H1 (cell line): ENCODE measurements around the gene RHEB. TPM values are rescaled to one million over a fixed set of nuclear protein-coding genes. Genes with fewer than 3 reads are reported as not detected.

Experiments used
- ASH2L ChIP-seq: fragments of 200-600, 300-600 bp; sonication (generic); IDR thresholded peaks from one replicate; pipeline ENCODE4 v1.7.1; 2017; ENCODE audit warnings: low read length
- CBX8 ChIP-seq: fragments of 300-800, 300-1000 bp; sonication (generic); IDR thresholded peaks from 2 replicates; pipeline ENCODE4 v1.7.1; 2016; ENCODE audit warnings: low read depth, low read length, borderline replicate concordance
- CREB1 ChIP-seq: IDR thresholded peaks from 2 replicates; pipeline ENCODE4 v1.6.1; 2012; ENCODE audit warnings: inconsistent platforms
- HDAC6 ChIP-seq: IDR thresholded peaks from one replicate; pipeline ENCODE4 v1.7.1; 2012; ENCODE audit warnings: low read depth, mild to moderate bottlenecking, inconsistent platforms, low read length, moderate library complexity
- JUN ChIP-seq: IDR thresholded peaks from 2 replicates; pipeline ENCODE4 v1.6.1; 2011; ENCODE audit warnings: low read depth, mild to moderate bottlenecking, improper control_type of control experiment, low read length
- KDM1A ChIP-seq: fragments of 200-600, 300-600 bp; sonication (generic); IDR thresholded peaks from 2 replicates; pipeline ENCODE4 v1.7.1; 2016; ENCODE audit warnings: mild to moderate bottlenecking, low read length, borderline replicate concordance
- KDM5A ChIP-seq: fragments of 200-600 bp; IDR thresholded peaks from 2 replicates; pipeline ENCODE4 v1.7.1; 2012; ENCODE audit warnings: mild to moderate bottlenecking, low read length, inconsistent platforms, mixed read lengths
- MAFK ChIP-seq: IDR thresholded peaks from 2 replicates; pipeline ENCODE4 v1.6.1; 2012; ENCODE audit warnings: low read depth, mild to moderate bottlenecking, improper control_type of control experiment, low read length
- NANOG ChIP-seq: IDR thresholded peaks from 2 replicates; pipeline ENCODE4 v1.6.1; 2011; ENCODE audit warnings: low read length, low read depth, mild to moderate bottlenecking, inconsistent platforms; ENCODE audit not compliant: insufficient read depth, poor library complexity, severe bottlenecking
- NRF1 ChIP-seq: IDR thresholded peaks from 2 replicates; pipeline ENCODE4 v1.6.1; 2011; ENCODE audit warnings: mild to moderate bottlenecking, low read depth, low read length, improper control_type of control experiment
- RNF2 ChIP-seq: fragments of 200-900, 300-1000 bp; sonication (generic); IDR thresholded peaks from 2 replicates; pipeline ENCODE4 v1.7.1; 2016; ENCODE audit warnings: borderline replicate concordance, low read depth, mild to moderate bottlenecking, antibody characterized with exemption, low read length; ENCODE audit not compliant: poor library complexity, severe bottlenecking; ENCODE audit errors: missing control alignments
- SUZ12 ChIP-seq: fragments of 200-600 bp; sonication (generic); IDR thresholded peaks from 2 replicates; pipeline ENCODE4 v1.6.1; 2012; ENCODE audit warnings: mild to moderate bottlenecking, inconsistent platforms, low read length, moderate library complexity, mixed read lengths
- TAF7 ChIP-seq: optimal IDR thresholded peaks from 2 replicates; pipeline ENCODE3; 2011; ENCODE audit warnings: low read depth, mild to moderate bottlenecking, inconsistent platforms, low read length, moderate library complexity, borderline replicate concordance
- TBP ChIP-seq: IDR thresholded peaks from 2 replicates; pipeline ENCODE4 v1.6.1; 2011; ENCODE audit warnings: low read depth, low read length, improper control_type of control experiment
- TEAD4 ChIP-seq: IDR thresholded peaks from 2 replicates; pipeline ENCODE4 v1.6.1; 2012; ENCODE audit warnings: low read depth, low read length, inconsistent platforms, mixed read lengths
- polyA plus RNA-seq, 7 experiments: library from polyadenylated mRNA; depleted of rRNA in 3 of 7; stranded (reverse) in 5 of 7; unstranded in 2 of 7; fragments of >200 nt in 5 of 7; fragments of 200-250 nt in 2 of 7; gene quantifications; 1 replicate in 5 of 7; 2 replicates in 1 of 7; 4 replicates in 1 of 7; pipeline versions ENCODE4 v1.2.1 to v1.2.3, GENCODE V29; 2011 to 2013; ENCODE audit warnings: missing spikeins in 2 of 7, mixed read lengths in 2 of 7
- total RNA-seq: library from RNA; stranded (reverse); fragmentation: NEBNext Ultra II Directional; extraction: Animal tissue kit (Norgen Biotek cat#: 25700); gene quantifications from 2 replicates; pipeline ENCODE4 v1.2.1, GENCODE V29; 2021
- TF ChIP-seq, protein P1 (sequence below): IDR thresholded peaks from 2 replicates; pipeline ENCODE4 v1.6.1; 2011; ENCODE audit warnings: low read depth, mild to moderate bottlenecking, low read length; ENCODE audit not compliant: insufficient read depth
- TF ChIP-seq, protein P2 (sequence below): IDR thresholded peaks from 2 replicates; pipeline ENCODE4 v1.6.1; 2012; ENCODE audit warnings: inconsistent platforms
- TF ChIP-seq, protein P3 (sequence below): IDR thresholded peaks from 2 replicates; pipeline ENCODE4 v1.6.1; 2011; ENCODE audit warnings: low read length, improper control_type of control experiment
- TF ChIP-seq, protein P4 (sequence below): IDR thresholded peaks from 2 replicates; pipeline ENCODE4 v1.6.1; 2012; ENCODE audit warnings: low read length, inconsistent platforms
- TF ChIP-seq, protein P5 (sequence below): IDR thresholded peaks from 2 replicates; pipeline ENCODE4 v1.6.1; 2012; ENCODE audit warnings: inconsistent platforms

Gene RHEB
- total and polyA plus RNA-seq, 2 of the 8 experiments (the other 6 are each of a cell fraction or from before 2014, with no cell fraction given) = 60.8 to 132 TPM

DNA sequence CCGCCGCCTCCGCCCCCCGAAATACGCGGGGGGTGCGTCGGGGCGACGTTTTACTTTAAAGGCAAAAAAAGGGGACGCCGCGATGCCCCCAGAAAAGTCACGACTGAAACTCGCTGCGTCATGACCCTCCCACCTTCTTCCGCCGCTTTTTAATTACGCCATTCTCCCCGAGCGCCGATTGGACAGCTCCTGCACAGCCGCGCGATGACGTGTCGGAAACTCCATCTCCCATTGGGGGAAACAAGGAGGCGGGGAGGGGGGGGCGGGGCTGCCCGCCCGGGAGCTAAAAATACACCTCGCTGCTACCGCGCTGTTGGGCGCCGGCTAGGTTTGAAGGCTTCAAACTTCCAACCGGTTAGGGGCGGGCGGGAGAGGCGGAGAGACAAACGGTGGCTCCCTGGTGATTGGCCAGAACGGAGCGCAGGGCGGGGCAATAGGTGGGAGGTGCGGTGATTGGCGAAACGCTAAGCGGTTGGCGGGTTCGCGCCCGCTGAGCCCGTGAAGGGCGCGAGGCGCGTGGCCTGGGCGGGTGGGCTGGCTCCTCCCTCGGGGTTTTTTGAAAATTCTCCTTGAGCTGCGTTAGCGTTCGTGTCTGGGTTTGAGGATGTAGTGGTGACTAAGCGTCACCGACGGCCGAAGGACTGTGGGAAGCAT is at the start of gene RHEB (continued):
- no peak for TF ChIP-seq TAF7
- TF ChIP-seq JUN = no peak
- TF ChIP-seq KDM1A = peak; percentile 88
- TF ChIP-seq, protein P1, sequence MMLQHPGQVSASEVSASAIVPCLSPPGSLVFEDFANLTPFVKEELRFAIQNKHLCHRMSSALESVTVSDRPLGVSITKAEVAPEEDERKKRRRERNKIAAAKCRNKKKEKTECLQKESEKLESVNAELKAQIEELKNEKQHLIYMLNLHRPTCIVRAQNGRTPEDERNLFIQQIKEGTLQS = no peak
- TF ChIP-seq, protein P2, sequence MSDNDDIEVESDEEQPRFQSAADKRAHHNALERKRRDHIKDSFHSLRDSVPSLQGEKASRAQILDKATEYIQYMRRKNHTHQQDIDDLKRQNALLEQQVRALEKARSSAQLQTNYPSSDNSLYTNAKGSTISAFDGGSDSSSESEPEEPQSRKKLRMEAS = peak; percentile 95
- TF ChIP-seq SUZ12 = no peak
- TF ChIP-seq, protein P3, sequence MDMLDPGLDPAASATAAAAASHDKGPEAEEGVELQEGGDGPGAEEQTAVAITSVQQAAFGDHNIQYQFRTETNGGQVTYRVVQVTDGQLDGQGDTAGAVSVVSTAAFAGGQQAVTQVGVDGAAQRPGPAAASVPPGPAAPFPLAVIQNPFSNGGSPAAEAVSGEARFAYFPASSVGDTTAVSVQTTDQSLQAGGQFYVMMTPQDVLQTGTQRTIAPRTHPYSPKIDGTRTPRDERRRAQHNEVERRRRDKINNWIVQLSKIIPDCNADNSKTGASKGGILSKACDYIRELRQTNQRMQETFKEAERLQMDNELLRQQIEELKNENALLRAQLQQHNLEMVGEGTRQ = no peak
- TF ChIP-seq HDAC6 = no peak
- no peak for TF ChIP-seq RNF2
- TF ChIP-seq, protein P4, sequence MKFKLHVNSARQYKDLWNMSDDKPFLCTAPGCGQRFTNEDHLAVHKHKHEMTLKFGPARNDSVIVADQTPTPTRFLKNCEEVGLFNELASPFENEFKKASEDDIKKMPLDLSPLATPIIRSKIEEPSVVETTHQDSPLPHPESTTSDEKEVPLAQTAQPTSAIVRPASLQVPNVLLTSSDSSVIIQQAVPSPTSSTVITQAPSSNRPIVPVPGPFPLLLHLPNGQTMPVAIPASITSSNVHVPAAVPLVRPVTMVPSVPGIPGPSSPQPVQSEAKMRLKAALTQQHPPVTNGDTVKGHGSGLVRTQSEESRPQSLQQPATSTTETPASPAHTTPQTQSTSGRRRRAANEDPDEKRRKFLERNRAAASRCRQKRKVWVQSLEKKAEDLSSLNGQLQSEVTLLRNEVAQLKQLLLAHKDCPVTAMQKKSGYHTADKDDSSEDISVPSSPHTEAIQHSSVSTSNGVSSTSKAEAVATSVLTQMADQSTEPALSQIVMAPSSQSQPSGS = no peak
- no peak for TF ChIP-seq ASH2L
- 0 out of 2 replicates have a peak, but pooled peaks have one; percentile 8 for TF ChIP-seq TEAD4
- TF ChIP-seq NANOG = peak; percentile 38
- TF ChIP-seq TBP = peak; percentile 19; the same call in 1 of the 2 replicates
- TF ChIP-seq, protein P5, sequence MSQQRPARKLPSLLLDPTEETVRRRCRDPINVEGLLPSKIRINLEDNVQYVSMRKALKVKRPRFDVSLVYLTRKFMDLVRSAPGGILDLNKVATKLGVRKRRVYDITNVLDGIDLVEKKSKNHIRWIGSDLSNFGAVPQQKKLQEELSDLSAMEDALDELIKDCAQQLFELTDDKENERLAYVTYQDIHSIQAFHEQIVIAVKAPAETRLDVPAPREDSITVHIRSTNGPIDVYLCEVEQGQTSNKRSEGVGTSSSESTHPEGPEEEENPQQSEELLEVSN = peak; percentile 98
- TF ChIP-seq NRF1 = no peak
- peak; percentile 60; the same call in 1 of the 2 replicates for TF ChIP-seq MAFK
- TF ChIP-seq KDM5A = no peak
- TF ChIP-seq CBX8 = no peak
- TF ChIP-seq CREB1 = peak; percentile 91
